HG03558 (cell line): ENCODE measurements around the gene RASSF10.
"Not testable (repeated sequence)": the region's sequence is repeated elsewhere in the genome, so short reads cannot be mapped to it uniquely, and the experiment has no call there.

Experiments used
- ATAC-seq: cut with Tn5 transposase; IDR thresholded peaks from one replicate; pipeline ENCODE4 v1.9.1; 2021; ENCODE audit warnings: moderate number of reproducible peaks; ENCODE audit not compliant: unreplicated experiment; ENCODE audit errors: extremely low read depth

Gene RASSF10

GRCh38 chr11:13015753-13016152 lies 6.6 kb downstream of the RASSF10 start:
- no peak for ATAC-seq

- no peak for ATAC-seq
Observed at GRCh38 chr11:13016415-13016814, 7.3 kb downstream of the RASSF10 start.

- no peak for ATAC-seq
Observed at GRCh38 chr11:13019313-13019712, 10.2 kb downstream of the RASSF10 start.

GRCh38 chr11:13023423-13023822 lies 14.3 kb downstream of the RASSF10 start:
- ATAC-seq = no peak

- ATAC-seq = no peak
Observed at GRCh38 chr11:13026722-13027121, 17.6 kb downstream of the RASSF10 start.

GRCh38 chr11:13028322-13028721 lies 19.2 kb downstream of the RASSF10 start:
- no peak for ATAC-seq

- no peak for ATAC-seq
Observed at GRCh38 chr11:13029872-13030271, 20.8 kb downstream of the RASSF10 start.

GRCh38 chr11:13030857-13031256 lies 21.7 kb downstream of the RASSF10 start:
- no peak for ATAC-seq

- ATAC-seq = no peak
Observed at GRCh38 chr11:13031349-13031748, 22.2 kb downstream of the RASSF10 start.

- ATAC-seq = no peak
Observed at GRCh38 chr11:13033760-13034533, 24.8 kb downstream of the RASSF10 start.

GRCh38 chr11:13035711-13036110 lies 26.6 kb downstream of the RASSF10 start:
- no peak for ATAC-seq

GRCh38 chr11:13036235-13036634 lies 27.1 kb downstream of the RASSF10 start:
- no peak for ATAC-seq

GRCh38 chr11:13038366-13038765 lies 29.2 kb downstream of the RASSF10 start:
- ATAC-seq = no peak

GRCh38 chr11:13039126-13039525 lies 30.0 kb downstream of the RASSF10 start:
- no peak for ATAC-seq

GRCh38 chr11:13040969-13041561 lies 31.9 kb downstream of the RASSF10 start:
- ATAC-seq = no peak

GRCh38 chr11:13042873-13043342 lies 33.8 kb downstream of the RASSF10 start:
- no peak for ATAC-seq

- ATAC-seq = no peak
Observed at GRCh38 chr11:13043912-13044628, 35.0 kb downstream of the RASSF10 start.

- not testable (repeated sequence) for ATAC-seq
Observed at GRCh38 chr11:13045089-13045488, 36.0 kb downstream of the RASSF10 start.

GRCh38 chr11:13045734-13046133 lies 36.6 kb downstream of the RASSF10 start:
- no peak for ATAC-seq

- no peak for ATAC-seq
Observed at GRCh38 chr11:13046637-13047570, 37.8 kb downstream of the RASSF10 start.
